ENCODE data around the gene STX1B.
A peak's percentile ranks its signal among the peaks of the same experiment; 100 is the strongest.
"Not testable (repeated sequence)": the region's sequence is repeated elsewhere in the genome, so short reads cannot be mapped to it uniquely, and the experiment has no call there.

STX1B gene

DNA sequence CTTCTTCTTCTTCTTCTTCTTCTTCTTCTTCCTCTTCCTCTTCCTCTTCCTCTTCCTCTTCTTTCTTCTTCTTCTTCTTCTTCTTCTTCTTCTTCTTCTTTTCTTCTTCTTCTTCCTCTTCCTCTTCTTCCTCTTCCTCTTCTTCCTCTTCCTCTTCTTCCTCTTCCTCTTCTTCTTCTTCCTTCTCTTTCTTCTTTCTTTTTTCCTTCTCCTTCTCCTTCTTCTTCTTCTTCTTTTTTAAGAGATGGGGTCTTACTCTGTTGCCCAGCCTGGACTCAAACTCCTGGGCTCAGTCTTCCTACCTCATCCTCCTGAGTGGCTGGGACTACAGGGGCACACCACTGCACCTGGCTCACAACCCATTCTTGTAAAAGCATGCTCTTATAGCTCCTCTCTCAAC, 2.9 kb upstream of the STX1B start:
- DNase-seq (ENCODE audit: low read depth) = not testable (repeated sequence)

DNA sequence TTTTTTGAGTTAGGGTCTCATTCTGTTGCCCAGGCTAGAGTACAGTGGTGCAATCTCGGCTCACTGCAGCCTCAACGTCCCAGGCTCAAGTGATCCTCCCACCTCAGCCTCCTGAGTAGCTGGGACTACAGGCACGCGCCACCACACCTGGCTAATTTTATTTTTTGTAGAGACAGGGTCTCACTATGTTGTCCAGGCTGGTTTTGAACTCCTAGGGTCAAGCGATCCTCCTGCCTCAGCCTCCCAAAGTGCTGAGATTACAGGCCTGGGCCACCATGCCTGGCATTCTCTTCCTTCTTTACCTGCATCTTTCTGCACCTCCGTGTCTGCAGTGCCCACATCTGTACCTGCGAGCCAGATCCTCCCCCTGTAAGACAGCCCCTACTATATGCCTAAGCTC, 1.4 kb upstream of the STX1B start:
- DNase-seq (ENCODE audit: low read depth) = not testable (repeated sequence)

- DNase-seq (ENCODE audit: low read depth) = no peak
Observed at GRCh38 chr16:31009894-31010584, 399 bp downstream of the STX1B start.

- no peak for DNase-seq (ENCODE audit: low read depth)
Observed at GRCh38 chr16:31009120-31009519, 1.3 kb downstream of the STX1B start.

GRCh38 chr16:31008551-31008950, 1.9 kb downstream of the STX1B start:
- DNase-seq (ENCODE audit: low read depth) = no peak

- DNase-seq (ENCODE audit: low read depth) = no peak
Observed at GRCh38 chr16:31008149-31008548, 2.3 kb downstream of the STX1B start.

DNA sequence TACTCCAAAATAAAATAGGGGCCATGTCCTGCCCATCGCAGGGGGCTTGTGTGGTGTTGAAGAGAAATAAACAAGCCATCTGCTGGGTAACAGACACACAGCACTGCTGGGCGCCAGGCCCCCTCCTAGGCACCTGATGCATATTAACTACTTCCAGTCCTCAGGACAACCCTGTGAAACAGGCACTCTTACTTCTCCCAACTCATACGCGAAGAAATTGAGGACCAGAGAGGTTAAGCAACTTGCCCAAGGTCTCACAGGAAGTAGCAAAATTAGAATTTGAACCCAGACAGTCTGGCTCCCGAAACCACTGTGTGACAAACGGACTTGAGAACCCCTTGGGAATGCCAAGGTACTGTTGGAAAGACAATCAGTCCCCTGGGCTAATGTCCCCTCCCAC, 2.8 kb downstream of the STX1B start:
- DNase-seq (ENCODE audit: low read depth) = no peak

DNA sequence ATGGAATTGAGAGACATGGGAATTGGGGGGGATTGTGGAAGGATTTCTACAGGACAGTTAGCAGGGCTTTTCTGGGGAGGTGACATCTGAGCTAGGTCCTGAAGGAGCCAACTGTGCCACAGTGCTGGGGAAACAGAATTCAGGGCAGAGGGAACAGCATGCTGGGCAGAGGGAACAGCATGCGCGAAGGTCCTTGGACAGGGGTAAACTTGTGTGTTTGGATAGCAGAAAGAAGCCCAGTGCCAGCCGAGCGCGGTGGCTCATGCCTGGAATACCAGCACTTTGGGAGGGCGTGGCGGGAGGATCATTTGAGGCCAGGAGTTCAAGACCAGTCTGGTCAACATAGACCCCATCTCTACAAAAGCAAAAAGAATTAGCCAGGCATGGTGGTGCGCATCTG, 3.8 kb downstream of the STX1B start:
- DNase-seq (ENCODE audit: low read depth) = no peak

DNA sequence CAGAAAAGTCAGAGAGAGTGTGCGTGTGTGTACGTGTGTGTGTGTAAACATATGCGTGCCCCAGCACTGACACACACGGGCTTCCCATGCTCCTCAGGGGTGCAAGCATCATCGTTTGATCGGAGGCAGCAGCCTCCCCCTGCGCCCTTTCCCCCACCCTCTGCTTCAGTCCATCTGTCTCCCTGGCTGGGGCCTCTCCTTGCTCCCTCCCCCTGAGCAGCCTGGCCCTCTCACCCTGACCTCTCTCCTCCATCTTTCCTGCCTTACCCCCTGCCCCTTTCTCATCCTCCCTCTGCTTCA, 4.4 kb downstream of the STX1B start:
- no peak for DNase-seq (ENCODE audit: low read depth)

DNA sequence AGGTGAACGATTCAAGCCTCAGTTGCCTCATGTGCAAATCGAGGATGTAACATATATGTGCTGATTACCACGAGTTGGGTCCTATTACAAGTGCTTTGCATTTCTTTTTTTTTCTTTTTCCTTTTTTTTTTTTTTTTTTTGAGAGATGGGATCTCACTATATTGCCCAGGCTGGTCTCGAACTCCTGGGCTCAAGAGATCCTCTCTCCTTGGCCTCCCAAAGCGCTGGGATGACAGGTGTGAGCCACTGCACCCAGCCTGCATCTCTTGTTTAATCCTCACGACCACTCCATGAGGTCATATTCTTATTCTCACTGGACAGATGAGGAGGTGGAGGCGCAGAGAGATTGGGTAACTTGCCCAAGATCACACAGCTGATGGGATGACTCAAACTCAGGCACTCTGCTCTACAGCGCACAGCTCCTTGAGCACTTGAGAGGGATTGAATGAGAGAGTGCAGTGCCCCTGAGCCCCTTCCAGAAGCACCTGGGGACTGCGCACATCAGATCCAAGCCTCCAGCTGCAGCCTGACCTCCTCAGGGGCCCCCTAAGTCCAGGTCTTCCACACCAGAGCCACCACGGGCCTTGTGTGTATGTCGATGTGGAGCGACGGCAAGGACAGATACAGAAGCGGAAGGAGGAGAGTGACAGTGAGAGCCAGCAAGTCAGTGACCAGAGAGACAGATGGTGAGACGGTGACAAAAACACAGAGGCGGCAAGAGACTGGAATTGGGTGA, 4.9 kb downstream of the STX1B start:
- DNase-seq (ENCODE audit: low read depth) = no peak

DNA sequence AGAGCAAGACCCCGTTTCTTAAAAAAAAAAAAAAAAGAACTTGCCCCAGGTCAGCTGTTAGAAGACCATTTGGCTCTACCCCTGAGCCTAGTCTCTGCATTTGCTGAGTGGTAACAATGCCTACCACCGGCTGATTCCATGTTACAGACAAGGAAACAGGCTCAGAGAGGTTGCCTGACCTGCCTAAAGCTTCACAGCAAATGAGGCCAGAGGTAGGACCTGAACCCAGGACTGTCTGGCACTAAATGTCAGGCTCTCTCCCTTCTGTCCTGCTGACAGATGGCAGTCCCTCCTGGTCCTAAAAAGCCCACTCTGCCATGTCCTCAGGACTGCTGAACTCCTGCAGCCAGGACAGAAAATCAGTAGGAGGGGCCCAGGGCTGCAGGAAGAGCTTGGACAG, 5.8 kb downstream of the STX1B start:
- no peak for DNase-seq (ENCODE audit: low read depth)

DNA sequence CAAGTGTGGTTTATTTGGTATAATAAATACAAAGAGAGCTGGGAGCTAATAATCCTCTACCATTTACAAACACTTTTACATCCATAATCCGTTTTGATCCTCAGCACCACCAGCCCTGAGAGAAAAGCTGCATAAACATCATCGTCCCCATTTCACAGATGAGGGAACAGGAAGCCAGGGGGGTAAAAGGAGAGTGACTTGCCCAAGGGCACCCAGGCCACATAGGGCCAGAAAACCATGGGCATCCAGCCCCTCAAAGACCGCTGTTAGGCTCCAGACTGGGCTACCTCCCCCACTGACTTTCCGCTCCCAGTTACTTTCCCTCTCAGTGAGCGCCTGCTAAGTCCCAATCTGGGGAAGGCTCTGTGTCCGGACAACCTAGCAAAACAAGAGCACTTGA, 6.7 kb downstream of the STX1B start:
- DNase-seq (ENCODE audit: low read depth) = no peak

DNA sequence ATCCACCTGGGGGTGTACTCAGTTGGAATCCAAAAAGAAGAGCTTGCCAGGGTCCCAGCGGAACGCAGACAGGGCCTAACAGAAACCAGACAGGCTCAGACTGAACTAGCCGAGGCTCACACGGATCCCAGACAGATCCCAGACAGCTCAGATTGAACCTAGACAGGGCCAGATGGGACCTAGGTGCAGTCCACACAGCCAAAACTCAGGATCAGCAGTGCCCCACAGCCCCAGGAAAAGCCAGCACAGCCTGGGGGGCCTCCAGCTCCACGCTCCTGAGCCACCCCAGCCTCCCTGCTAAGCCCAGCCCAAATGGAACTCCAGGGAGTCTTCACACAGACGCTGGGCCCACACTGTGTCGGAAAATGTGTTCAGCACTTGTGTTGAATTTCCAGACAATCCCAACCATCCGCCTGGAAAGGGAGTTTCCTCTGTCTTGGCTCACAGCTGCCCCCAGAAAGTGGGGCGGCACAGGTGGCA, 7.5 kb downstream of the STX1B start:
- DNase-seq (ENCODE audit: low read depth) = no peak

- DNase-seq (ENCODE audit: low read depth) = no peak
Observed at GRCh38 chr16:31002250-31002700, 8.2 kb downstream of the STX1B start.

DNA sequence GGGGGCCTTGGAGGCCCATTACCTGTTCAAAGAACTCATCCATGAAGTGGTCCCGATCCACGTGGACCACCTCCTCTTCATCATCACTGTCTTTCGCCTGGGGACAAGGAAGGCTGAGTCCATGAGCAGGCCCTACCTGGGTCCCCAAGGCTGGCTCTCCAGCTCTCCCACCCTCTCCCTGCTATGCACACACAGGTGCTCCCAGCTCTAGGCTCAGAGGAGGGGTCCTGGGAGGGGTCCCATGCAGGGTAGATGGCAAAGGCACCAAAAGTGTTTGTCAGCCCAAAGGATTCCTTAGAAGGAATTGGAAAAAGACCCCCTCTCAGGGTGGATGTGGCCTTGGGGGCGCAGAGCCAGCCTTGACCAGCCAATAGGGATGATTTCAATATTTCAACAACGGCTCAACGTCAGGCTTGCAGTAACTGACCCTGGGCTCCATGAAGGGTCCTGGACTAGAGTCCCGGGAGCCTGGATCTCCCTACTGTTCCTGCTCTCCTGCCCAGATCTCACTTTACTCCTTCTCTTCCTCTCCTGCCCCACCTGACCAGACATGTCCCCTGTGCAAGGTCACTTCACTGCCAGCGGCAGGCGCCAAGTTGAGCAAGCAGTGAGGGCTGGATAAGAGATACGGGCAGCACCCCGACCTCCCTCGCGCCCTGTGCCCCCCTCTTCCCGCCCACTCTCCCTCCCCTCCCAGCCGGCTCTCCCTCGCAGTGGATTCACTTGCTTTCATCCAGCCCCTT, 8.8 kb downstream of the STX1B start:
- DNase-seq (ENCODE audit: low read depth) = no peak

DNA sequence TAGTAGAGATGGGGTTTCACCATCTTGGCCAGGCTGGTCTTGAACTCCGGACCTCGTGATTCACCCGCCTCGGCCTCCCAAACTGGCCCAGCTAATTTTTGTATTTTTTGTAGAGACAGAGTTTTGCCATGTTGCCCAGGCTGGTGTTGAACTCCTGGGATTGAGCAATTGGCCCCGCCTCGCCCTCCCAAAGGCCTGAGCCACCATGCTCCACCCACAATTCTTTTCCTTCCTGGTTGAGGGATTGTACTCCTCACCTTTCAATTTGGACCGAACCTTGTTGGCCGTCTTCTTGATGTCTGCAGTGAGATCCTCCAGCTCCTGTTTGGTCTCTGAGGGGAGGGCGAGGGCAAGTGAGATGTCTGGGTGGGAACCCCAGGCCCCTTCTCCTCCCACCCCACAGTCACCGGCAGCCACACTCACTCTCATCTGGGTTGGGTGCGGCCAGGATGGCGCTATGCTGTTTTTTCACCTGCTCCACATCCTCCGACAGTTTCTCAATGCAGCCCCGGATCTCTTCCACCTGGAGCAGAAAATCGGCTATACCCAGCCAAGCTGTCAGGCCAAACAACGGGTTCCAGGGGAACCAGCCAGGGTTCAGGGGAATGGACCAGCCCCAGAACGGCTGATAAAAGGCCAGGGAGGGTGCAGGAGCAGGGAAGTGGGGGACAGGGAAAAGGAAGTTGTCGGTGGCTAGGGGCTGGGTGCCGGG, 9.6 kb downstream of the STX1B start:
- DNase-seq (ENCODE audit: low read depth) = no peak

GRCh38 chr16:30998852-30999761, 11.3 kb downstream of the STX1B start:
- no peak for DNase-seq (ENCODE audit: low read depth)

GRCh38 chr16:30997725-30998711, 12.4 kb downstream of the STX1B start:
- DNase-seq (ENCODE audit: low read depth) = no peak

GRCh38 chr16:30996985-30997724, 13.3 kb downstream of the STX1B start:
- peak; percentile 68 for DNase-seq (ENCODE audit: low read depth)

All from stimulated activated CD8-positive, alpha-beta memory T cell treated with anti-CD3 and anti-CD28 coated beads, Interleukin-12 subunit alpha, Interleukin-12 subunit beta, amount 100 ng/mL, for 4 hours (primary cell).